ENCODE data around the gene NUDT21. TPM values are rescaled to one million over a fixed set of nuclear protein-coding genes. Genes with fewer than 3 reads are reported as not detected.

The NUDT21 gene
- total and polyA plus RNA-seq, 3 donors from 2014 or later = 67.7 to 224 (median 75.3) TPM

GRCh38 chr16:56424404-56424764 is 26.7 kb downstream of the NUDT21 start:
- no peaks in the 10 kb centered on the region for H3K9me3 ChIP-seq
- H3K27ac ChIP-seq = peak overlapping the region; percentile 86 to 95
- WGBS, 2 donors = 0% methylated on average over 16 of the region's 16 CpGs
- H3K27me3 ChIP-seq = no peaks in the 10 kb centered on the region
- TF ChIP-seq, protein P1, sequence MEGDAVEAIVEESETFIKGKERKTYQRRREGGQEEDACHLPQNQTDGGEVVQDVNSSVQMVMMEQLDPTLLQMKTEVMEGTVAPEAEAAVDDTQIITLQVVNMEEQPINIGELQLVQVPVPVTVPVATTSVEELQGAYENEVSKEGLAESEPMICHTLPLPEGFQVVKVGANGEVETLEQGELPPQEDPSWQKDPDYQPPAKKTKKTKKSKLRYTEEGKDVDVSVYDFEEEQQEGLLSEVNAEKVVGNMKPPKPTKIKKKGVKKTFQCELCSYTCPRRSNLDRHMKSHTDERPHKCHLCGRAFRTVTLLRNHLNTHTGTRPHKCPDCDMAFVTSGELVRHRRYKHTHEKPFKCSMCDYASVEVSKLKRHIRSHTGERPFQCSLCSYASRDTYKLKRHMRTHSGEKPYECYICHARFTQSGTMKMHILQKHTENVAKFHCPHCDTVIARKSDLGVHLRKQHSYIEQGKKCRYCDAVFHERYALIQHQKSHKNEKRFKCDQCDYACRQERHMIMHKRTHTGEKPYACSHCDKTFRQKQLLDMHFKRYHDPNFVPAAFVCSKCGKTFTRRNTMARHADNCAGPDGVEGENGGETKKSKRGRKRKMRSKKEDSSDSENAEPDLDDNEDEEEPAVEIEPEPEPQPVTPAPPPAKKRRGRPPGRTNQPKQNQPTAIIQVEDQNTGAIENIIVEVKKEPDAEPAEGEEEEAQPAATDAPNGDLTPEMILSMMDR (IDR thresholded peaks at IDR 0.05) = no peak
- no peak for TF ChIP-seq POLR2A (IDR thresholded peaks at IDR 0.05)
- intact Hi-C loops (cut with DNase I; ENCODE audit: low total_unique reads) = no loop called here
- peaks cover 24% of the 10 kb centered on the region for H3K4me1 ChIP-seq
- peak overlapping the region; percentile 80 to 93 for H3K4me3 ChIP-seq
- no peak for DNase-seq
- no peaks in the 10 kb centered on the region for H3K36me3 ChIP-seq (ENCODE audit: low read depth, missing control alignments)

DNA sequence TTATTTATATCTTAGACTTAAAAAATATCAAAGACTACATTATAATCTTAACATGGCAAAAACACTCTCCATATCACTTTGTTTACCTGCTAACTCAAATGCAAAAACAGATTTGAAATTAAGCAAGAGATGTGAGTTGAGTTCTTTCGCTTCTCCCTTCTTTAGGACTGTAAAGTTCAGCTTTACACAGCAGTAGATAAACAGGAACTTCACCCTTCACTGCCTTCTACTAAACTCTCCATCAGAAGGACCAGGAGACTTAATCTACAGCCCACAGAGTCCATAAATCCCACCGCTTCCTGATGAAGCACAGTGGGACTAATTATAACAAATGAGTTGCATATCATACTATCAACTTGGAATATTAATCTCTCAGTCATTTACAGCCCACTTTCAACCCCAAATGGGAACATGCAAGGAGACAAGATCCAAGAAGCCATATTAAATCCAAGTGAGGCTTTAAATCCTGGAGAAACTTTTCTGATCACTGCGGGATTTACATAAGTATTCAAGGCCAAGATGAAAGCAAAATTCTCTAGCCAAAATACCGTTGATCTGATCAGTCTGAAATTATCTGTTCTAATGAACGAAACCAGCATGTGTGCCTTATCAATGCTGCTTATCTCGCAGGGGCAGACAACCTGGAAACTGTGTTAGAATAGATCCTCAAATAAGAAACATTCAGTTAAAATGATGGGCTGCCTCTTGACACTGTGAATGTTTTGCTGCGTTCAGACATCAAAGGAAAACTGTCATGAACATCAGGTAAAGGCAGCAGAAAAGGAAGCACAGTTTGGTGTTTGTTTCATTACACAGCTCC is 27.3 kb downstream of the NUDT21 start:
- H3K4me1 ChIP-seq = peaks cover 24% of the 10 kb centered on the region
- intact Hi-C loops (cut with DNase I; ENCODE audit: low total_unique reads) = no loop called here
- H3K36me3 ChIP-seq (ENCODE audit: low read depth, missing control alignments) = no peaks in the 10 kb centered on the region
- no peaks in the 10 kb centered on the region for H3K27me3 ChIP-seq
- WGBS, 2 donors = 14 to 15% methylated on average over 7 of the region's 7 CpGs
- H3K4me3 ChIP-seq = peak overlapping the region; percentile 80 to 93
- H3K27ac ChIP-seq = peak overlapping the region; percentile 86 to 95
- no peak for TF ChIP-seq POLR2A (IDR thresholded peaks at IDR 0.05)
- TF ChIP-seq, protein P1 (IDR thresholded peaks at IDR 0.05) = no peak
- no peak for DNase-seq
- H3K9me3 ChIP-seq = no peaks in the 10 kb centered on the region

DNA sequence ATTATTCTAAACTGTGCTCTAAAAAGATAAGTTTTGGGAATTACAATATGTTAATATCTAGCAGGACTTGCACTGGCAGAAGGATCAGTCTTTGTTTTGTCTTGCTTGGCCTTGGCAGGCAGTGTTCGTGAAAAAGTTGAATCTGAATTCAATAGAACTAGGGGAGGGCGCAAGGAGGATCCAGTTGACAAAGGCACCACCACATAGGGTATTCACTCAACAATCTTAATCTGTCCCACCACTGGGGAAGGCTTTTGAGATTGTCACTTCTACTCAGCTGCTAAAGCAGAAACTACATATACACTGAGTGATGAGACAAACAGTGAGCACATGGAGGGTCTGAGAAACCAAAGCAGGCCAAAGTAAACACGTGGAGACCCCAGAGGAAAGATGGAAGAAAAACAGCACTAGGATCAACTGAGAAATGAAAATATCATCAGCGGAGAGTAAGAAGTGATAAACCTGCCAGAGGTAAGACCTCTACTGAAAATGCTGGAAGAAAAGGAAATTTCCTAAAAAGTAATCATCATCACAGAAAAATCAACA is 28.2 kb downstream of the NUDT21 start:
- 38 to 40% methylated on average over 4 of the region's 4 CpGs for WGBS, 2 donors
- H3K27ac ChIP-seq = peak overlapping the region in 1 of 2 donors; percentile 51
- intact Hi-C loops (cut with DNase I; ENCODE audit: low total_unique reads) = no loop called here
- no peaks in the 10 kb centered on the region for H3K36me3 ChIP-seq (ENCODE audit: low read depth, missing control alignments)
- no peaks in the 10 kb centered on the region for H3K9me3 ChIP-seq
- no peak for DNase-seq
- TF ChIP-seq, protein P1 (IDR thresholded peaks at IDR 0.05) = no peak
- no peak for TF ChIP-seq POLR2A (IDR thresholded peaks at IDR 0.05)
- H3K27me3 ChIP-seq = no peaks in the 10 kb centered on the region
- peaks cover 24% of the 10 kb centered on the region for H3K4me1 ChIP-seq
- no peak overlapping the region for H3K4me3 ChIP-seq

GRCh38 chr16:56421976-56422669 is 29.0 kb downstream of the NUDT21 start:
- 66 to 68% methylated on average over 5 of the region's 5 CpGs for WGBS, 2 donors
- no peaks in the 10 kb centered on the region for H3K27me3 ChIP-seq
- no peaks in the 10 kb centered on the region for H3K36me3 ChIP-seq (ENCODE audit: low read depth, missing control alignments)
- no peaks in the 10 kb centered on the region for H3K9me3 ChIP-seq
- TF ChIP-seq, protein P1 (IDR thresholded peaks at IDR 0.05) = no peak
- no peak for TF ChIP-seq POLR2A (IDR thresholded peaks at IDR 0.05)
- no peak overlapping the region for H3K4me3 ChIP-seq
- intact Hi-C loops (cut with DNase I; ENCODE audit: low total_unique reads) = no loop called here
- no peak for DNase-seq
- peaks cover 24% of the 10 kb centered on the region for H3K4me1 ChIP-seq
- peak overlapping the region in 1 of 2 donors; percentile 51 for H3K27ac ChIP-seq
